Posterior vena cava (tissue), 2 donors: Measurements from ENCODE around the gene KDM1A. TPM values are rescaled to one million over a fixed set of nuclear protein-coding genes. Genes with fewer than 3 reads are reported as not detected.
"Not testable (repeated sequence)": the region's sequence is repeated elsewhere in the genome, so short reads cannot be mapped to it uniquely, and the experiment has no call there.

ENCODE experiments used
- DNase-seq: peaks from one replicate; pipeline ENCODE4 v3.0.0-alpha.2; 2020; ENCODE audit warnings: low spot score
- intact Hi-C, 2 donors: fragments of 100-400 bp; cut with DNase I; formaldehyde crosslinking; loops; one replicate each; pipeline versions ENCODE4 v1.14.1 to v1.14.2; 2022 to 2023
- total RNA-seq, 2 donors: library from RNA; stranded (reverse); fragmentation: NEBNext Ultra II Directional; extraction: Animal tissue kit (Norgen Biotek cat#: 25700); gene quantifications; one replicate each; pipeline ENCODE4 v1.2.1, GENCODE V29; 2021
- donor health status: DM: yes; HTN: yes; CAD: no.
- donor health status: DM: yes; HTN: yes; CAD: no.

The KDM1A gene
- total RNA-seq, 2 donors from 2014 or later = 31.1 to 34.0 TPM

GRCh38 chr1:23007106-23007505 is 12.2 kb upstream of the KDM1A start:
- no peak for DNase-seq
- intact Hi-C loops = no loop called here

- DNase-seq = no peak
- intact Hi-C loops = no loop called here
Observed at GRCh38 chr1:23008901-23009300, 10.4 kb upstream of the KDM1A start.

- intact Hi-C loops, DNase-seq: not testable (repeated sequence)
Observed at GRCh38 chr1:23010025-23010424, 9.2 kb upstream of the KDM1A start.

GRCh38 chr1:23013657-23014056 is 5.6 kb upstream of the KDM1A start:
- no peak for DNase-seq
- intact Hi-C loops = no loop called here

GRCh38 chr1:23018661-23019093 is 591 bp upstream of the KDM1A start:
- no peak for DNase-seq
- intact Hi-C loops = no loop called here

- intact Hi-C loops = no loop called here
Observed at GRCh38 chr1:23019863-23020625, 776 bp downstream of the KDM1A start.

GRCh38 chr1:23020706-23021405 is 1.6 kb downstream of the KDM1A start:
- DNase-seq = no peak
- intact Hi-C loops = no loop called here

More at GRCh38 chr1:23019863-23020625, 776 bp downstream of the KDM1A start:
- no peak for DNase-seq

GRCh38 chr1:23021834-23022233 is 2.6 kb downstream of the KDM1A start:
- no peak for DNase-seq
- intact Hi-C loops = no loop called here

- DNase-seq = no peak
- intact Hi-C loops = no loop called here
Observed at GRCh38 chr1:23023174-23023845, 4.0 kb downstream of the KDM1A start.

- no peak for DNase-seq
- intact Hi-C loops = no loop called here
Observed at GRCh38 chr1:23026568-23026967, 7.3 kb downstream of the KDM1A start.

- intact Hi-C loops = no loop called here
- no peak for DNase-seq
Observed at GRCh38 chr1:23027352-23027907, 8.2 kb downstream of the KDM1A start.

- intact Hi-C loops = no loop called here
- no peak for DNase-seq
Observed at GRCh38 chr1:23029337-23029736, 10.1 kb downstream of the KDM1A start.

- intact Hi-C loops = no loop called here
- no peak for DNase-seq
Observed at GRCh38 chr1:23035823-23036452, 16.7 kb downstream of the KDM1A start.

- DNase-seq = no peak
- intact Hi-C loops = no loop called here
Observed at GRCh38 chr1:23037081-23037740, 17.9 kb downstream of the KDM1A start.

GRCh38 chr1:23039308-23039826 is 20.1 kb downstream of the KDM1A start:
- no peak for DNase-seq
- intact Hi-C loops = no loop called here

GRCh38 chr1:23040509-23040908 is 21.2 kb downstream of the KDM1A start:
- DNase-seq = no peak
- intact Hi-C loops = loop anchor here in 1 of 2 donors (10.0 kb wide), 1 partner anchor 556 kb away; no protein-coding TSS in a partner anchor

GRCh38 chr1:23044035-23044434 is 24.8 kb downstream of the KDM1A start:
- intact Hi-C loops = loop anchor here in 1 of 2 donors (10.0 kb wide), 1 partner anchor 559 kb away; no protein-coding TSS in a partner anchor
- no peak for DNase-seq

GRCh38 chr1:23050201-23050600 is 30.9 kb downstream of the KDM1A start:
- intact Hi-C loops = no loop called here
- DNase-seq = no peak
